H1 (cell line): Measurements from ENCODE around the gene MAP7. TPM values are rescaled to one million over a fixed set of nuclear protein-coding genes. Genes with fewer than 3 reads are reported as not detected.

Experiments used
- ASH2L ChIP-seq: fragments of 200-600, 300-600 bp; sonication (generic); IDR thresholded peaks from one replicate; pipeline ENCODE4 v1.7.1; 2017; ENCODE audit warnings: low read length
- ATF3 ChIP-seq: IDR thresholded peaks from 2 replicates; pipeline ENCODE4 v1.6.1; 2011; ENCODE audit warnings: low read depth, mild to moderate bottlenecking, low read length; ENCODE audit not compliant: insufficient read depth
- BACH1 ChIP-seq: IDR thresholded peaks from 2 replicates; pipeline ENCODE4 v1.6.1; 2012; ENCODE audit warnings: low read length, improper control_type of control experiment
- CHD1 ChIP-seq: IDR thresholded peaks from 2 replicates; pipeline ENCODE4 v1.6.1; 2012; ENCODE audit warnings: low read depth, low read length, improper control_type of control experiment
- CHD7 ChIP-seq: fragments of 300-600 bp; sonication (generic); IDR thresholded peaks from 2 replicates; pipeline ENCODE4 v1.7.1; 2012; ENCODE audit warnings: low read length, moderate library complexity, mild to moderate bottlenecking, inconsistent platforms; ENCODE audit not compliant: insufficient replicate concordance
- CTBP2 ChIP-seq: IDR thresholded peaks from 2 replicates; pipeline ENCODE4 v1.7.0; 2011; ENCODE audit warnings: borderline replicate concordance, mild to moderate bottlenecking, moderate library complexity, mixed read lengths, low read length; ENCODE audit not compliant: insufficient read depth, insufficient read length
- EP300 ChIP-seq, 2 experiments: IDR thresholded peaks; 1 replicate in 1 of 2; 2 replicates in 1 of 2; pipeline ENCODE4 v1.6.1; 2011 to 2012; ENCODE audit warnings: low read depth in 2 of 2, low read length in 2 of 2, mild to moderate bottlenecking in 2 of 2, borderline replicate concordance in 1 of 2, inconsistent platforms in 1 of 2, moderate library complexity in 1 of 2
- GTF2F1 ChIP-seq: IDR thresholded peaks from 2 replicates; pipeline ENCODE4 v1.6.1; 2012; ENCODE audit warnings: low read depth, low read length, improper control_type of control experiment, borderline replicate concordance
- KDM1A ChIP-seq: fragments of 200-600, 300-600 bp; sonication (generic); IDR thresholded peaks from 2 replicates; pipeline ENCODE4 v1.7.1; 2016; ENCODE audit warnings: mild to moderate bottlenecking, low read length, borderline replicate concordance
- SIRT6 ChIP-seq: IDR thresholded peaks from one replicate; pipeline ENCODE4 v1.7.1; 2012; ENCODE audit warnings: low read length, inconsistent platforms
- SP1 ChIP-seq: IDR thresholded peaks from 2 replicates; pipeline ENCODE4 v1.6.1; 2011; ENCODE audit warnings: low read depth, low read length
- TCF12 ChIP-seq: IDR thresholded peaks from 2 replicates; pipeline ENCODE4 v1.6.1; 2011; ENCODE audit warnings: low read depth, mild to moderate bottlenecking, low read length
- polyA plus RNA-seq, 7 experiments: library from polyadenylated mRNA; depleted of rRNA in 3 of 7; stranded (reverse) in 5 of 7; unstranded in 2 of 7; fragments of >200 nt in 5 of 7; fragments of 200-250 nt in 2 of 7; gene quantifications; 1 replicate in 5 of 7; 2 replicates in 1 of 7; 4 replicates in 1 of 7; pipeline versions ENCODE4 v1.2.1 to v1.2.3, GENCODE V29; 2011 to 2013; ENCODE audit warnings: missing spikeins in 2 of 7, mixed read lengths in 2 of 7
- total RNA-seq: library from RNA; stranded (reverse); fragmentation: NEBNext Ultra II Directional; extraction: Animal tissue kit (Norgen Biotek cat#: 25700); gene quantifications from 2 replicates; pipeline ENCODE4 v1.2.1, GENCODE V29; 2021

Gene MAP7
- total and polyA plus RNA-seq, 2 of the 8 experiments (the other 6 are each of a cell fraction or from before 2014, with no cell fraction given): 13.5 to 66.9 TPM

- TF ChIP-seq CHD7 (no peak), SP1 (no peak), CHD1 (no peak), ATF3 (no peak), TCF12 (no peak), SIRT6 (no peak), EP300 (IDR thresholded peaks at IDR 0.05; ENCODE audit: borderline replicate concordance in 1 of 2, low read depth in 2 of 2, low read length in 2 of 2) (no peak), GTF2F1 (no peak), CTBP2 (no peak), BACH1 (no peak), ASH2L (no peak), KDM1A (no peak)
These were observed 255.6 kb downstream of the MAP7 start (continued) for GRCh38 chr6:136294621-136295020.
